MM.1S (cell line): ENCODE data around the gene CLN6.

ENCODE experiments used
- EZH2 ChIP-seq: fragments of 300-600 bp; sonication (generic); optimal IDR thresholded peaks from 2 replicates; pipeline ENCODE3; 2017; ENCODE audit warnings: low read depth, mild to moderate bottlenecking, antibody characterized with exemption, low read length, mixed read lengths
- EZH2phosphoT487 ChIP-seq: fragments of 300-600 bp; sonication (generic); IDR thresholded peaks from 2 replicates; pipeline ENCODE4 v1.6.1; 2018; ENCODE audit warnings: antibody characterized with exemption, low read length
- TF ChIP-seq, protein P1 (sequence below): fragments of 300-600 bp; sonication (generic); IDR thresholded peaks from 2 replicates; pipeline ENCODE4 v1.5.1; 2016; ENCODE audit warnings: antibody characterized with exemption, low read length, mixed read lengths

DNA sequence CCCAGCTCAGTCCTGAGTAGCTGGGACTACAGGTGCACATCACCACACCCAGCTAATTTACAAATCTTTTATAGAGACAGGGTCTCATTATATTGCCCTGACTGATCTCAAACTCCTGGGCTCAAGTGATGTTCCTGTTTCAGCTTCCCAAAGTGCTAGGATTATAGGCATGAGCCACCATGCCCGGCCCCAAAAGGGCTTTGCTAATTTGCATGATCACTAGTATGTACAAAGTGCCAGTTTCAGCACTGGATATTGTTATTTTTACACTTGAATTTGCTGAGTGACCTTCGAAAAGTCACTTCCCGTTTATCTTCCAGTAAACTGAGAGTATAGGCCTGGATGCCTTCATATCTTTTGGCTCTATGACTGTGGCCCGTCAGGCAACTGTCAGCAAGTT is 12.2 kb downstream of the CLN6 start:
- TF ChIP-seq, protein P1, sequence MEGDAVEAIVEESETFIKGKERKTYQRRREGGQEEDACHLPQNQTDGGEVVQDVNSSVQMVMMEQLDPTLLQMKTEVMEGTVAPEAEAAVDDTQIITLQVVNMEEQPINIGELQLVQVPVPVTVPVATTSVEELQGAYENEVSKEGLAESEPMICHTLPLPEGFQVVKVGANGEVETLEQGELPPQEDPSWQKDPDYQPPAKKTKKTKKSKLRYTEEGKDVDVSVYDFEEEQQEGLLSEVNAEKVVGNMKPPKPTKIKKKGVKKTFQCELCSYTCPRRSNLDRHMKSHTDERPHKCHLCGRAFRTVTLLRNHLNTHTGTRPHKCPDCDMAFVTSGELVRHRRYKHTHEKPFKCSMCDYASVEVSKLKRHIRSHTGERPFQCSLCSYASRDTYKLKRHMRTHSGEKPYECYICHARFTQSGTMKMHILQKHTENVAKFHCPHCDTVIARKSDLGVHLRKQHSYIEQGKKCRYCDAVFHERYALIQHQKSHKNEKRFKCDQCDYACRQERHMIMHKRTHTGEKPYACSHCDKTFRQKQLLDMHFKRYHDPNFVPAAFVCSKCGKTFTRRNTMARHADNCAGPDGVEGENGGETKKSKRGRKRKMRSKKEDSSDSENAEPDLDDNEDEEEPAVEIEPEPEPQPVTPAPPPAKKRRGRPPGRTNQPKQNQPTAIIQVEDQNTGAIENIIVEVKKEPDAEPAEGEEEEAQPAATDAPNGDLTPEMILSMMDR: no peak
- no peak for TF ChIP-seq EZH2
- TF ChIP-seq EZH2phosphoT487: no peak
